PC-9 (cell line): ENCODE results near the gene SALL1. TPM values are rescaled to one million over a fixed set of nuclear protein-coding genes. Genes with fewer than 3 reads are reported as not detected.

Experiments
- BruUV-seq: library from RNA; stranded (reverse); fragments of 400-500 nt; replicated peaks from 2 replicates; lab custom pipeline; 2021; lab: Mats Ljungman, UMichigan
- CTCF ChIA-PET: fragments of 300-600 bp; sonication (Branson Sonifier 250); formaldehyde crosslinking; loops from one replicate; lab custom pipeline; 2022; ENCODE audit warnings: antibody characterized with exemption; lab: Charles Lee
- POLR2A ChIA-PET: fragments of 300-600 bp; sonication (Branson Sonifier 250); formaldehyde crosslinking; loops from one replicate; lab custom pipeline; 2022; ENCODE audit warnings: antibody characterized with exemption; ENCODE audit not compliant: unreplicated experiment; lab: Charles Lee
- DNase-seq, 2 experiments: peaks; one replicate each; pipeline versions ENCODE4 v3.0.0 to v3.0.0-alpha.2; 2015 to 2022; ENCODE audit warnings: mixed read lengths in 1 of 2
- H2AFZ ChIP-seq: fragments of 200-600 bp; sonication (generic); 2 replicates; pipeline ENCODE4 v1.8.1; 2017; ENCODE audit warnings: antibody characterized with exemption
- H3F3A ChIP-seq: fragments of 200-600 bp; sonication (generic); 2 replicates; pipeline ENCODE4 v1.8.1; 2017; ENCODE audit warnings: antibody characterized with exemption, mild to moderate bottlenecking, low read depth; ENCODE audit not compliant: insufficient read depth
- H3K27ac ChIP-seq: fragments of 200-600 bp; sonication (generic); 2 replicates; pipeline ENCODE4 v1.6.1; 2016; ENCODE audit warnings: mixed run types
- H3K27me3 ChIP-seq: fragments of 200-600 bp; sonication (generic); 2 replicates; pipeline ENCODE4 v1.6.1; 2016; ENCODE audit warnings: low read depth, mixed run types; ENCODE audit not compliant: insufficient read depth
- H3K36me3 ChIP-seq: fragments of 200-600 bp; sonication (generic); 2 replicates; pipeline ENCODE4 v1.6.1; 2016; ENCODE audit warnings: low read depth, mixed run types
- H3K4me1 ChIP-seq: fragments of 200-600 bp; sonication (generic); replicated peaks from 2 replicates; pipeline ENCODE4 v1.6.1; 2016; ENCODE audit warnings: mixed run types; ENCODE audit not compliant: insufficient read depth
- H3K4me2 ChIP-seq: fragments of 200-600 bp; sonication (generic); 2 replicates; pipeline ENCODE4 v1.6.1; 2017; ENCODE audit warnings: mixed run types
- H3K4me3 ChIP-seq: fragments of 200-600 bp; sonication (generic); 2 replicates; pipeline ENCODE4 v1.6.1; 2016; ENCODE audit warnings: mixed run types
- H3K79me2 ChIP-seq: fragments of 200-600 bp; sonication (generic); 2 replicates; pipeline ENCODE4 v1.6.1; 2017; ENCODE audit warnings: low read depth, mixed run types
- H3K9me2 ChIP-seq: fragments of 200-600 bp; sonication (generic); 2 replicates; pipeline ENCODE4 v1.8.1; 2017; ENCODE audit warnings: mild to moderate bottlenecking; ENCODE audit not compliant: insufficient read depth
- H3K9me3 ChIP-seq: fragments of 200-600 bp; sonication (generic); 2 replicates; pipeline ENCODE4 v1.8.1; 2016; ENCODE audit warnings: low read depth; ENCODE audit not compliant: insufficient read depth
- H4K20me1 ChIP-seq: fragments of 200-600 bp; sonication (generic); 2 replicates; pipeline ENCODE4 v1.8.1; 2017; ENCODE audit not compliant: insufficient read depth
- EZH2 ChIP-seq: fragments of 200-600 bp; sonication (generic); IDR thresholded peaks from 2 replicates; pipeline ENCODE4 v1.8.0; 2017; ENCODE audit warnings: antibody characterized with exemption, low read depth
- intact Hi-C: fragments of 100-400 bp; cut with micrococcal nuclease; formaldehyde crosslinking; loops from one replicate; pipeline ENCODE4 v1.10.0; 2022; ENCODE audit not compliant: unreplicated experiment
- total RNA-seq: library from RNA; stranded (reverse); gene quantifications from 2 replicates; pipeline ENCODE4 v1.2.3, GENCODE V29; 2021
- TF ChIP-seq, protein P1 (sequence below): fragments of 200-600 bp; sonication (generic); conservative IDR thresholded peaks from 2 replicates; pipeline ENCODE4 v1.6.1; 2017; ENCODE audit warnings: mixed run types, antibody characterized with exemption, mild to moderate bottlenecking, moderate library complexity

The SALL1 gene
- total RNA-seq, 1 experiment from 2014 or later = not detected

GRCh38 chr16:51159865-51160264, 8.8 kb upstream of the SALL1 start:
- ChIA-PET CTCF (no interaction called here), POLR2A (no interaction called here)
- no peak for DNase-seq
- Histone ChIP-seq H3K27ac (no peak overlapping the region), H3K36me3 (no peaks in the 10 kb centered on the region), H4K20me1 (no peaks in the 10 kb centered on the region), H3F3A (no peaks in the 10 kb centered on the region), H3K9me2 (no peaks in the 10 kb centered on the region), H3K4me2 (no peak overlapping the region), H3K27me3 (peaks cover 13% of the 10 kb centered on the region), H3K79me2 (no peaks in the 10 kb centered on the region), H2AFZ (no peak overlapping the region), H3K9me3 (no peaks in the 10 kb centered on the region), H3K4me3 (no peak overlapping the region), H3K4me1 (no peaks in the 10 kb centered on the region)
- no TSS peak for BruUV-seq
- intact Hi-C loops = no loop called here
- TF ChIP-seq, protein P1, sequence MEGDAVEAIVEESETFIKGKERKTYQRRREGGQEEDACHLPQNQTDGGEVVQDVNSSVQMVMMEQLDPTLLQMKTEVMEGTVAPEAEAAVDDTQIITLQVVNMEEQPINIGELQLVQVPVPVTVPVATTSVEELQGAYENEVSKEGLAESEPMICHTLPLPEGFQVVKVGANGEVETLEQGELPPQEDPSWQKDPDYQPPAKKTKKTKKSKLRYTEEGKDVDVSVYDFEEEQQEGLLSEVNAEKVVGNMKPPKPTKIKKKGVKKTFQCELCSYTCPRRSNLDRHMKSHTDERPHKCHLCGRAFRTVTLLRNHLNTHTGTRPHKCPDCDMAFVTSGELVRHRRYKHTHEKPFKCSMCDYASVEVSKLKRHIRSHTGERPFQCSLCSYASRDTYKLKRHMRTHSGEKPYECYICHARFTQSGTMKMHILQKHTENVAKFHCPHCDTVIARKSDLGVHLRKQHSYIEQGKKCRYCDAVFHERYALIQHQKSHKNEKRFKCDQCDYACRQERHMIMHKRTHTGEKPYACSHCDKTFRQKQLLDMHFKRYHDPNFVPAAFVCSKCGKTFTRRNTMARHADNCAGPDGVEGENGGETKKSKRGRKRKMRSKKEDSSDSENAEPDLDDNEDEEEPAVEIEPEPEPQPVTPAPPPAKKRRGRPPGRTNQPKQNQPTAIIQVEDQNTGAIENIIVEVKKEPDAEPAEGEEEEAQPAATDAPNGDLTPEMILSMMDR = no peak
- no peak for TF ChIP-seq EZH2

DNA sequence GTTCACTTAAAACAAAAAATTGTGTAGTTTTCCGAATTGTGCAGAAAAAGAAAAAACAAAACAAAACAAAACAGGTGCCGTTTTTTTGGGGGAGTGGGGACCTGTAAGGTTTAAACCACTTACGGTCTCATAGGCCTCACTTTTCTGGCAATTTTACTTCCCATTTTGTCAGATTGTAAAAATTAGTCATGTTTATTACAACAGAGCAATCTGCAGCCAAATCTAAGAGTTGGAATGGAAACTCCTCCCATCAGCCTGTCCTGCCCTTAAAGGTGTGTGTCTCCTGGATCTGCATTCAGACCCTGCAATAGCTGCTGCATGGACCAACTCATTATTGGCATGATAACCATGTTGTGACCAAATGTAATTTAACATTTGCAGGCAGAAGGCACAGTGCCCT, 8.2 kb upstream of the SALL1 start:
- Histone ChIP-seq H3K79me2 (no peaks in the 10 kb centered on the region), H3K4me2 (no peak overlapping the region), H3K4me3 (no peak overlapping the region), H3K27me3 (peaks cover 13% of the 10 kb centered on the region), H3K27ac (no peak overlapping the region), H3K36me3 (no peaks in the 10 kb centered on the region), H4K20me1 (no peaks in the 10 kb centered on the region), H3F3A (no peaks in the 10 kb centered on the region), H3K4me1 (no peaks in the 10 kb centered on the region), H3K9me2 (no peaks in the 10 kb centered on the region), H2AFZ (no peak overlapping the region), H3K9me3 (no peaks in the 10 kb centered on the region)
- intact Hi-C loops = no loop called here
- TF ChIP-seq, protein P1 = no peak
- no peak for TF ChIP-seq EZH2
- DNase-seq = no peak
- BruUV-seq = no TSS peak
- POLR2A ChIA-PET = no interaction called here
- CTCF ChIA-PET = no interaction called here

GRCh38 chr16:51157698-51158097, 6.6 kb upstream of the SALL1 start:
- Histone ChIP-seq H3K79me2 (no peaks in the 10 kb centered on the region), H4K20me1 (no peaks in the 10 kb centered on the region), H3K4me3 (no peak overlapping the region), H3F3A (no peaks in the 10 kb centered on the region), H3K27me3 (peaks cover 13% of the 10 kb centered on the region), H3K9me3 (no peaks in the 10 kb centered on the region), H3K4me1 (no peaks in the 10 kb centered on the region), H2AFZ (no peak overlapping the region), H3K4me2 (no peak overlapping the region), H3K9me2 (no peaks in the 10 kb centered on the region), H3K27ac (no peak overlapping the region), H3K36me3 (no peaks in the 10 kb centered on the region)
- TF ChIP-seq EZH2 = no peak
- TF ChIP-seq, protein P1 = no peak
- no peak for DNase-seq
- ChIA-PET CTCF (no interaction called here), POLR2A (no interaction called here)
- intact Hi-C loops = no loop called here
- no TSS peak for BruUV-seq
